Mononuclear cell (primary cell): ENCODE measurements around the gene ERC2. TPM values are rescaled to one million over a fixed set of nuclear protein-coding genes. Genes with fewer than 3 reads are reported as not detected.

Experiments
- H3K27me3 ChIP-seq: 2 replicates; pipeline ENCODE4 v1.6.0; 2011; ENCODE audit warnings: low read length, control low read depth; ENCODE audit not compliant: insufficient read depth
- H3K4me1 ChIP-seq: 2 replicates; pipeline ENCODE4 v1.5.1; 2011; ENCODE audit warnings: mild to moderate bottlenecking, low read length, control low read depth; ENCODE audit not compliant: insufficient read depth
- H3K4me3 ChIP-seq: 2 replicates; pipeline ENCODE4 v1.5.1; 2011; ENCODE audit warnings: mild to moderate bottlenecking, low read length, moderate library complexity
- H3K9me3 ChIP-seq: 2 replicates; pipeline ENCODE4 v1.5.1; 2011; ENCODE audit warnings: low read depth, mild to moderate bottlenecking, control low read depth, low read length
- total RNA-seq: library from RNA; depleted of rRNA; stranded (reverse); fragments of >200 nt; gene quantifications from one replicate; pipeline ENCODE4 v1.2.3, GENCODE V29; 2012

ERC2 gene
- total RNA-seq, 1 donor, result 0.10 TPM

GRCh38 chr3:56409790-56410189, 58.5 kb downstream of the ERC2 start:
- no peaks in the 10 kb centered on the region for H3K27me3 ChIP-seq
- no peaks in the 10 kb centered on the region for H3K4me1 ChIP-seq
- H3K9me3 ChIP-seq, result no peaks in the 10 kb centered on the region
- H3K4me3 ChIP-seq, result no peak overlapping the region

- Histone ChIP-seq H3K27me3 (no peaks in the 10 kb centered on the region), H3K9me3 (no peaks in the 10 kb centered on the region), H3K4me1 (no peaks in the 10 kb centered on the region), H3K4me3 (no peak overlapping the region)
These were observed 59.5 kb downstream of the ERC2 start for GRCh38 chr3:56408761-56409196.

- H3K27me3 ChIP-seq, result no peaks in the 10 kb centered on the region
- H3K4me3 ChIP-seq, result no peak overlapping the region
- no peaks in the 10 kb centered on the region for H3K4me1 ChIP-seq
- H3K9me3 ChIP-seq, result no peaks in the 10 kb centered on the region
These were observed 61.3 kb downstream of the ERC2 start for GRCh38 chr3:56406826-56407515.

GRCh38 chr3:56404884-56405283, 63.4 kb downstream of the ERC2 start:
- no peak overlapping the region for H3K4me3 ChIP-seq
- no peaks in the 10 kb centered on the region for H3K9me3 ChIP-seq
- H3K27me3 ChIP-seq, result peaks cover 6% of the 10 kb centered on the region
- no peaks in the 10 kb centered on the region for H3K4me1 ChIP-seq

GRCh38 chr3:56398659-56399058, 69.6 kb downstream of the ERC2 start:
- no peak overlapping the region for H3K4me3 ChIP-seq
- no peaks in the 10 kb centered on the region for H3K9me3 ChIP-seq
- H3K27me3 ChIP-seq, result peaks cover 15% of the 10 kb centered on the region
- H3K4me1 ChIP-seq, result no peaks in the 10 kb centered on the region

GRCh38 chr3:56397798-56398197, 70.5 kb downstream of the ERC2 start:
- Histone ChIP-seq H3K27me3 (peaks cover 15% of the 10 kb centered on the region), H3K4me3 (no peak overlapping the region), H3K9me3 (no peaks in the 10 kb centered on the region), H3K4me1 (no peaks in the 10 kb centered on the region)

GRCh38 chr3:56389183-56389830, 79.0 kb downstream of the ERC2 start:
- peaks cover 9% of the 10 kb centered on the region for H3K27me3 ChIP-seq
- H3K4me3 ChIP-seq, result no peak overlapping the region
- no peaks in the 10 kb centered on the region for H3K9me3 ChIP-seq
- no peaks in the 10 kb centered on the region for H3K4me1 ChIP-seq

- no peaks in the 10 kb centered on the region for H3K4me1 ChIP-seq
- peaks cover 5% of the 10 kb centered on the region for H3K27me3 ChIP-seq
These were observed 85.2 kb downstream of the ERC2 start for GRCh38 chr3:56383092-56383491.

GRCh38 chr3:56379723-56380287, 88.5 kb downstream of the ERC2 start:
- Histone ChIP-seq H3K4me1 (no peaks in the 10 kb centered on the region), H3K4me3 (no peak overlapping the region), H3K27me3 (no peaks in the 10 kb centered on the region), H3K9me3 (no peaks in the 10 kb centered on the region)

More at GRCh38 chr3:56383092-56383491, 85.2 kb downstream of the ERC2 start:
- H3K4me3 ChIP-seq, result no peak overlapping the region
- no peaks in the 10 kb centered on the region for H3K9me3 ChIP-seq

- Histone ChIP-seq H3K9me3 (no peaks in the 10 kb centered on the region), H3K27me3 (no peaks in the 10 kb centered on the region), H3K4me1 (no peaks in the 10 kb centered on the region), H3K4me3 (no peak overlapping the region)
These were observed 92.6 kb downstream of the ERC2 start for GRCh38 chr3:56375654-56376053.

- H3K27me3 ChIP-seq, result no peaks in the 10 kb centered on the region
- H3K9me3 ChIP-seq, result no peaks in the 10 kb centered on the region
- H3K4me3 ChIP-seq, result no peak overlapping the region
- H3K4me1 ChIP-seq, result no peaks in the 10 kb centered on the region
These were observed 94.9 kb downstream of the ERC2 start for GRCh38 chr3:56373386-56373785.

GRCh38 chr3:56370991-56371775, 97.1 kb downstream of the ERC2 start:
- H3K27me3 ChIP-seq, result no peaks in the 10 kb centered on the region
- H3K4me3 ChIP-seq, result no peak overlapping the region
- no peaks in the 10 kb centered on the region for H3K9me3 ChIP-seq

GRCh38 chr3:56369914-56370313, 98.4 kb downstream of the ERC2 start:
- Histone ChIP-seq H3K27me3 (no peaks in the 10 kb centered on the region), H3K4me3 (no peak overlapping the region)

More at GRCh38 chr3:56370991-56371775, 97.1 kb downstream of the ERC2 start:
- no peaks in the 10 kb centered on the region for H3K4me1 ChIP-seq

GRCh38 chr3:56368846-56369245, 99.4 kb downstream of the ERC2 start:
- Histone ChIP-seq H3K27me3 (no peaks in the 10 kb centered on the region), H3K4me3 (no peak overlapping the region), H3K9me3 (no peaks in the 10 kb centered on the region), H3K4me1 (no peaks in the 10 kb centered on the region)

More at GRCh38 chr3:56369914-56370313, 98.4 kb downstream of the ERC2 start:
- no peaks in the 10 kb centered on the region for H3K9me3 ChIP-seq
- no peaks in the 10 kb centered on the region for H3K4me1 ChIP-seq

GRCh38 chr3:56366641-56367162, 101.6 kb downstream of the ERC2 start:
- Histone ChIP-seq H3K4me1 (no peaks in the 10 kb centered on the region), H3K4me3 (no peak overlapping the region), H3K27me3 (no peaks in the 10 kb centered on the region), H3K9me3 (no peaks in the 10 kb centered on the region)
